Adrenal gland (tissue), 5 donors: Measurements from ENCODE around the gene CHST11.

ENCODE experiments used
- CTCF ChIP-seq, 6 experiments: fragments of 450-650 bp in 4 of 6; fragments of 200-600 bp in 2 of 6; sonication (generic) in 1 of 6; IDR thresholded peaks; 1 replicate in 5 of 6; 2 replicates in 1 of 6; pipeline versions ENCODE4 v1.5.1 to v1.8.0; 2016 to 2021; ENCODE audit warnings: antibody characterized with exemption in 6 of 6, mild to moderate bottlenecking in 2 of 6, moderate library complexity in 1 of 6
- POLR2A ChIP-seq, 2 donors: fragments of 450-650 bp; IDR thresholded peaks; one replicate each; pipeline ENCODE4 v1.6.1; 2017; ENCODE audit warnings: antibody characterized with exemption in 2 of 2, mild to moderate bottlenecking in 2 of 2, moderate library complexity in 1 of 2
- donor health status: DM: no; HTN: no; CAD: no.

GRCh38 chr12:104503191-104503590 lies 46.4 kb downstream of the CHST11 start:
- TF ChIP-seq POLR2A (IDR thresholded peaks at IDR 0.05): no peak
- TF ChIP-seq CTCF (IDR thresholded peaks at IDR 0.05): no peak
